Ishikawa (cell line): Measurements from ENCODE around the gene RB1.

ENCODE experiments used
- EGR1 ChIP-seq: IDR thresholded peaks from 2 replicates; pipeline ENCODE4 v1.6.1; 2012
- EP300 ChIP-seq: IDR thresholded peaks from 2 replicates; pipeline ENCODE4 v1.6.1; 2012; ENCODE audit warnings: borderline replicate concordance
- TEAD4 ChIP-seq: IDR thresholded peaks from 2 replicates; pipeline ENCODE4 v1.6.1; 2012
- ZBTB7A ChIP-seq: IDR thresholded peaks from 2 replicates; pipeline ENCODE4 v1.6.1; 2012; ENCODE audit warnings: low read depth
- TF ChIP-seq, protein P1 (sequence below): IDR thresholded peaks from 2 replicates; pipeline ENCODE4 v1.6.1; 2012; ENCODE audit warnings: low read depth, mild to moderate bottlenecking

DNA sequence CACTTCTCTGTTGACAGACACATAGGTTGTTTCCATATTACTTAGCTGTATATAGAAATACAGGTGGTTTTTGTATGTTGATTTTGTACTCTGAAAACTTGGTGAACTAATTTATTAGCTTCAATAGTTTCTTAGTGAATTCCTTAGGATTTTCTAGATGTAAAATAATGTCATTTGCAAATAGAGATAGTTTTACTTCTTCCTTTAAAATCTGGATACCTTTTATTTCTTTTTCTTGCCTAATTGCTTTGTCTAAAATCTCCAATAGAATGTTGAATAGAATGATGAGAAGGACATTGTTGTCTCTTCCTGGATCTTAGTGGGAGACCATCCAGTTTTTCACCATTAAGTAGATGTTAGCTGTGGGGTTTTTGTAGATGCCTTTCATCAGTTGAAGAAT is 18.7 kb downstream of the RB1 start:
- TF ChIP-seq ZBTB7A (no peak), EP300 (no peak), TEAD4 (no peak), EGR1 (no peak)
- TF ChIP-seq, protein P1, sequence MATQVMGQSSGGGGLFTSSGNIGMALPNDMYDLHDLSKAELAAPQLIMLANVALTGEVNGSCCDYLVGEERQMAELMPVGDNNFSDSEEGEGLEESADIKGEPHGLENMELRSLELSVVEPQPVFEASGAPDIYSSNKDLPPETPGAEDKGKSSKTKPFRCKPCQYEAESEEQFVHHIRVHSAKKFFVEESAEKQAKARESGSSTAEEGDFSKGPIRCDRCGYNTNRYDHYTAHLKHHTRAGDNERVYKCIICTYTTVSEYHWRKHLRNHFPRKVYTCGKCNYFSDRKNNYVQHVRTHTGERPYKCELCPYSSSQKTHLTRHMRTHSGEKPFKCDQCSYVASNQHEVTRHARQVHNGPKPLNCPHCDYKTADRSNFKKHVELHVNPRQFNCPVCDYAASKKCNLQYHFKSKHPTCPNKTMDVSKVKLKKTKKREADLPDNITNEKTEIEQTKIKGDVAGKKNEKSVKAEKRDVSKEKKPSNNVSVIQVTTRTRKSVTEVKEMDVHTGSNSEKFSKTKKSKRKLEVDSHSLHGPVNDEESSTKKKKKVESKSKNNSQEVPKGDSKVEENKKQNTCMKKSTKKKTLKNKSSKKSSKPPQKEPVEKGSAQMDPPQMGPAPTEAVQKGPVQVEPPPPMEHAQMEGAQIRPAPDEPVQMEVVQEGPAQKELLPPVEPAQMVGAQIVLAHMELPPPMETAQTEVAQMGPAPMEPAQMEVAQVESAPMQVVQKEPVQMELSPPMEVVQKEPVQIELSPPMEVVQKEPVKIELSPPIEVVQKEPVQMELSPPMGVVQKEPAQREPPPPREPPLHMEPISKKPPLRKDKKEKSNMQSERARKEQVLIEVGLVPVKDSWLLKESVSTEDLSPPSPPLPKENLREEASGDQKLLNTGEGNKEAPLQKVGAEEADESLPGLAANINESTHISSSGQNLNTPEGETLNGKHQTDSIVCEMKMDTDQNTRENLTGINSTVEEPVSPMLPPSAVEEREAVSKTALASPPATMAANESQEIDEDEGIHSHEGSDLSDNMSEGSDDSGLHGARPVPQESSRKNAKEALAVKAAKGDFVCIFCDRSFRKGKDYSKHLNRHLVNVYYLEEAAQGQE, result no peak
